HepG2 (cell line): ENCODE data around the gene CXorf65. TPM values are rescaled to one million over a fixed set of nuclear protein-coding genes. Genes with fewer than 3 reads are reported as not detected.

Experiments
- ATAC-seq: fragments of 200-7000 bp; cut with Tn5 transposase; 3 replicates; pipeline ENCODE4 v1.9.1; 2020; ENCODE audit warnings: mild to moderate bottlenecking, moderate library complexity
- BruUV-seq: library from RNA; stranded (reverse); fragments of 400-500 nt; replicated peaks from 2 replicates; lab custom pipeline; 2021; lab: Mats Ljungman, UMichigan
- CTCF ChIA-PET: fragments of 300-600 bp; formaldehyde crosslinking; extraction: SDS; loops from one replicate; lab custom pipeline; 2021; ENCODE audit warnings: low total read pairs, inconsistent platforms, low intra/inter-chr PET ratio; lab: Yijun Ruan, JAX
- POLR2A ChIA-PET: fragments of 350-600 bp; sonication (Branson Sonifier 250); formaldehyde crosslinking; loops from one replicate; lab custom pipeline; 2020; ENCODE audit warnings: antibody characterized with exemption, inconsistent platforms; lab: Yijun Ruan, JAX
- DNase-seq: peaks from one replicate; pipeline ENCODE4 v3.0.0-alpha.2; 2015; ENCODE audit warnings: low spot score
- FAIRE-seq: peaks from 3 replicates; lab custom pipeline; 2011; peaks lifted over from hg19 to GRCh38; lab: Jason Lieb, UNC
- H2AFZ ChIP-seq: one replicate; pipeline ENCODE4 v1.6.1; 2011; ENCODE audit warnings: low read length, inconsistent platforms
- H3K27ac ChIP-seq: fragments of 300-600 bp; 3 replicates; pipeline ENCODE4 v1.8.0; 2011; ENCODE audit warnings: mixed run types, mild to moderate bottlenecking, mixed read lengths, low read length, inconsistent platforms; ENCODE audit not compliant: insufficient read depth; ENCODE audit errors: extremely low read length
- H3K27me3 ChIP-seq, 2 experiments: fragments of 200-600 bp in 1 of 2; 2 replicates in 1 of 2; 3 replicates in 1 of 2; pipeline versions ENCODE4 v1.6.0 to v1.8.0; 2011; ENCODE audit warnings: low read length in 2 of 2, mild to moderate bottlenecking in 2 of 2, moderate library complexity in 2 of 2, inconsistent platforms in 1 of 2; ENCODE audit not compliant: insufficient read depth in 2 of 2, control insufficient read depth in 1 of 2
- H3K36me3 ChIP-seq, 2 experiments: fragments of 200-600 bp in 1 of 2; replicated peaks in 1 of 2; 2 replicates in 1 of 2; 3 replicates in 1 of 2; pipeline versions ENCODE4 v1.5.1 to v1.8.0; 2011; ENCODE audit warnings: low read length in 2 of 2, inconsistent platforms in 1 of 2; ENCODE audit not compliant: insufficient read depth in 2 of 2, control insufficient read depth in 1 of 2
- H3K4me1 ChIP-seq: 2 replicates; pipeline ENCODE4 v1.5.1; 2012; ENCODE audit warnings: low read length, inconsistent platforms; ENCODE audit not compliant: insufficient read depth
- H3K4me2 ChIP-seq: 2 replicates; pipeline ENCODE4 v1.6.0; 2011; ENCODE audit warnings: low read depth, low read length, inconsistent platforms
- H3K4me3 ChIP-seq, 3 experiments: fragments of 200-600 bp in 1 of 3; sonication (generic), shearing (Covaris generic) in 1 of 3; replicated peaks in 1 of 3; 2 replicates each; pipeline ENCODE4 v1.5.1; 2011 to 2016; ENCODE audit warnings: low read length in 3 of 3, inconsistent platforms in 2 of 3, low read depth in 2 of 3, mild to moderate bottlenecking in 2 of 3, control low read depth in 1 of 3, mixed read lengths in 1 of 3; ENCODE audit not compliant: insufficient read depth in 1 of 3
- H3K79me2 ChIP-seq: one replicate; pipeline ENCODE4 v1.6.1; 2011; ENCODE audit warnings: low read length, inconsistent platforms; ENCODE audit not compliant: insufficient read depth
- H3K9ac ChIP-seq: 2 replicates; pipeline ENCODE4 v1.6.0; 2011; ENCODE audit warnings: mild to moderate bottlenecking, low read depth, low read length, inconsistent platforms; ENCODE audit not compliant: insufficient read depth
- H3K9me3 ChIP-seq: 2 replicates; pipeline ENCODE4 v1.5.1; 2012; ENCODE audit warnings: mild to moderate bottlenecking, low read length
- H4K20me1 ChIP-seq: 2 replicates; pipeline ENCODE4 v1.6.0; 2011; ENCODE audit warnings: inconsistent platforms, mild to moderate bottlenecking, low read length, moderate library complexity; ENCODE audit not compliant: insufficient read depth
- BCLAF1 ChIP-seq: fragments of 450-650 bp; IDR thresholded peaks from 2 replicates; pipeline ENCODE4 v1.6.1; 2017; ENCODE audit warnings: mild to moderate bottlenecking
- CCAR2 ChIP-seq: fragments of 200-400 bp; formaldehyde crosslinking; optimal IDR thresholded peaks from 2 replicates; pipeline ENCODE3; 2018; ENCODE audit warnings: low read depth, mild to moderate bottlenecking, low read length, moderate library complexity
- GTF2F1 ChIP-seq: fragments of 150-350 bp; IDR thresholded peaks from 2 replicates; pipeline ENCODE4 v1.6.1; 2014; ENCODE audit warnings: low read length
- JUNB ChIP-seq: sonication (generic); formaldehyde crosslinking; IDR thresholded peaks from 2 replicates; pipeline ENCODE4 v1.8.0; 2022; ENCODE audit warnings: missing genetic modification reagents, mild to moderate bottlenecking, borderline replicate concordance
- PLRG1 ChIP-seq: fragments of 450-650 bp; conservative IDR thresholded peaks from 2 replicates; pipeline ENCODE4 v1.6.1; 2016
- PRDM10 ChIP-seq: sonication (generic); formaldehyde crosslinking; IDR thresholded peaks from 2 replicates; pipeline ENCODE4 v1.4.0; 2020; ENCODE audit warnings: low read depth, missing genetic modification reagents
- RORA ChIP-seq: sonication (generic); formaldehyde crosslinking; IDR thresholded peaks from 2 replicates; pipeline ENCODE4 v1.5.0; 2020; ENCODE audit warnings: mild to moderate bottlenecking, missing genetic modification reagents, moderate library complexity
- SRF ChIP-seq: IDR thresholded peaks from 2 replicates; pipeline ENCODE4 v1.6.1; 2011; ENCODE audit warnings: mild to moderate bottlenecking, low read depth, low read length, moderate library complexity
- YEATS2 ChIP-seq: sonication (generic); formaldehyde crosslinking; IDR thresholded peaks from 2 replicates; pipeline ENCODE4 v1.4.0; 2020; ENCODE audit warnings: missing genetic modification reagents, borderline replicate concordance
- ZBTB8A ChIP-seq: sonication (generic); formaldehyde crosslinking; IDR thresholded peaks from 2 replicates; pipeline ENCODE4 v1.4.0; 2020; ENCODE audit warnings: mild to moderate bottlenecking, low read depth, missing genetic modification reagents, borderline replicate concordance
- ZFP36L1 ChIP-seq: sonication (generic); formaldehyde crosslinking; IDR thresholded peaks from 2 replicates; pipeline ENCODE4 v1.8.0; 2022; ENCODE audit warnings: mild to moderate bottlenecking, missing genetic modification reagents, moderate library complexity
- ZNF383 ChIP-seq: sonication (generic); formaldehyde crosslinking; IDR thresholded peaks from 2 replicates; pipeline ENCODE4 v1.4.0; 2020; ENCODE audit warnings: missing genetic modification reagents, mild to moderate bottlenecking, borderline replicate concordance
- ZNF598 ChIP-seq: sonication (generic); formaldehyde crosslinking; IDR thresholded peaks from 2 replicates; pipeline ENCODE4 v1.5.1; 2020; ENCODE audit warnings: mild to moderate bottlenecking, missing genetic modification reagents, borderline replicate concordance
- ZNF660 ChIP-seq: sonication (generic); formaldehyde crosslinking; IDR thresholded peaks from 2 replicates; pipeline ENCODE4 v1.5.1; 2020; ENCODE audit warnings: mild to moderate bottlenecking, low read depth, missing genetic modification reagents, borderline replicate concordance
- WGBS: methylation state at CpG from one replicate; pipeline ENCODE4 v1.1.6; 2017; ENCODE audit warnings: low lambda C conversion rate; 5-methylcytosine and 5-hydroxymethylcytosine counted together
- in situ Hi-C: cut with HindIII; loops from 2 replicates; pipeline ENCODE4 v1.10.0; 2017; ENCODE audit warnings: low pct_unique_long_range_greater_than_20kb; ENCODE audit not compliant: extremely low pct_ligation_motif_present
- intact Hi-C: fragments of 100-400 bp; cut with micrococcal nuclease; formaldehyde crosslinking; loops from one replicate; pipeline ENCODE4 v1.10.0; 2022; ENCODE audit not compliant: unreplicated experiment
- polyA plus RNA-seq, 8 experiments: library from polyadenylated mRNA; depleted of rRNA in 3 of 8; stranded (reverse) in 7 of 8; unstranded in 1 of 8; fragments of >200 nt; fragmentation: Illumina TruSeq in 4 of 8; extraction: Trizol in 4 of 8; gene quantifications; 2 replicates each; pipeline versions ENCODE4 v1.2.1 to v1.2.3, GENCODE V29; 2011 to 2016; ENCODE audit warnings: low read depth in 4 of 8, missing spikeins in 1 of 8, mixed read lengths in 1 of 8; ENCODE audit not compliant: insufficient read depth in 1 of 8
- total RNA-seq, 5 experiments: library from RNA; depleted of rRNA; stranded (reverse); fragments of >200 nt; fragmentation: Illumina TruSeq; extraction: Trizol; gene quantifications; 2 replicates each; pipeline ENCODE4 v1.2.3, GENCODE V29; 2016; ENCODE audit warnings: low read depth in 1 of 5
- TF ChIP-seq, protein P1 (sequence below): sonication (generic); formaldehyde crosslinking; IDR thresholded peaks from 2 replicates; pipeline ENCODE4 v1.5.1; 2020; ENCODE audit warnings: mild to moderate bottlenecking, missing genetic modification reagents

Gene CXorf65
- total and polyA plus RNA-seq, 2 of the 13 experiments (the other 11 are each of a cell fraction or from before 2014, with no cell fraction given) = not detected

- no peaks in the 10 kb centered on the region for H3K36me3 ChIP-seq
- no TSS peak for BruUV-seq
- ChIA-PET CTCF (no interaction called here), POLR2A (no interaction called here)
- H3K79me2 ChIP-seq = peaks cover 16% of the 10 kb centered on the region
- DNase-seq = no peak
- H4K20me1 ChIP-seq = no peaks in the 10 kb centered on the region
- no peak overlapping the region for H2AFZ ChIP-seq
- intact Hi-C loops (no loop called here), in situ Hi-C loops (no loop called here)
- H3K9ac ChIP-seq = no peak overlapping the region
- no peaks in the 10 kb centered on the region for H3K9me3 ChIP-seq
- no peak overlapping the region for H3K27ac ChIP-seq
- no peak for ATAC-seq
- H3K4me1 ChIP-seq = peaks cover 20% of the 10 kb centered on the region
- no peak for FAIRE-seq
- no peak overlapping the region for H3K4me3 ChIP-seq
- H3K27me3 ChIP-seq = no peaks in the 10 kb centered on the region; a peak in 1 of 5 replicates
- WGBS = 54% methylated on average over 5 of the region's 5 CpGs
- H3K4me2 ChIP-seq = no peak overlapping the region
- TF ChIP-seq PRDM10 (CRISPR knock-in tag) = no peak
- no peak for TF ChIP-seq PLRG1
- no peak for TF ChIP-seq ZFP36L1 (CRISPR knock-in tag)
- TF ChIP-seq YEATS2 (CRISPR knock-in tag) = no peak
- TF ChIP-seq JUNB = no peak
- TF ChIP-seq GTF2F1 = no peak
- TF ChIP-seq CCAR2 = no peak
- TF ChIP-seq ZNF598 (CRISPR knock-in tag) = no peak
- no peak for TF ChIP-seq BCLAF1
- no peak for TF ChIP-seq RORA (CRISPR knock-in tag)
- TF ChIP-seq, protein P1, sequence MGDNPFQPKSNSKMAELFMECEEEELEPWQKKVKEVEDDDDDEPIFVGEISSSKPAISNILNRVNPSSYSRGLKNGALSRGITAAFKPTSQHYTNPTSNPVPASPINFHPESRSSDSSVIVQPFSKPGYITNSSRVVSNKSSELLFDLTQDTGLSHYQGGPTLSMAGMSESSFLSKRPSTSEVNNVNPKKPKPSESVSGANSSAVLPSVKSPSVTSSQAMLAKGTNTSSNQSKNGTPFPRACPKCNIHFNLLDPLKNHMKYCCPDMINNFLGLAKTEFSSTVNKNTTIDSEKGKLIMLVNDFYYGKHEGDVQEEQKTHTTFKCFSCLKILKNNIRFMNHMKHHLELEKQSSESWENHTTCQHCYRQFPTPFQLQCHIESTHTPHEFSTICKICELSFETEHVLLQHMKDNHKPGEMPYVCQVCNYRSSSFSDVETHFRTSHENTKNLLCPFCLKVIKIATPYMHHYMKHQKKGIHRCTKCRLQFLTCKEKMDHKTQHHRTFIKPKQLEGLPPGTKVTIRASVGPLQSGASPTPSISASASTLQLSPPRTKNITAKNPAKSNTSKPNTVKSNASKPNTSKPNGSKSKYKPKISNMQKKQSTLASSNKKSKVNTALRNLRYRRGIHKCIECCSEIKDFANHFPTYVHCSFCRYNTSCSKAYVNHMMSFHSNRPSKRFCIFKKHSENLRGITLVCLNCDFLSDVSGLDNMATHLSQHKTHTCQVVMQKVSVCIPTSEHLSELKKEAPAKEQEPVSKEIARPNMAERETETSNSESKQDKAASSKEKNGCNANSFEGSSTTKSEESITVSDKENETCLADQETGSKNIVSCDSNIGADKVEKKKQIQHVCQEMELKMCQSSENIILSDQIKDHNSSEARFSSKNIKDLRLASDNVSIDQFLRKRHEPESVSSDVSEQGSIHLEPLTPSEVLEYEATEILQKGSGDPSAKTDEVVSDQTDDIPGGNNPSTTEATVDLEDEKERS (CRISPR knock-in tag) = no peak
- no peak for TF ChIP-seq ZNF660 (CRISPR knock-in tag)
- TF ChIP-seq ZBTB8A (CRISPR knock-in tag) = no peak
- TF ChIP-seq ZNF383 (CRISPR knock-in tag) = no peak
- no peak for TF ChIP-seq SRF
These were observed 36.0 kb downstream of the CXorf65 start for GRCh38 chrX:71070531-71070930.
